HCT116 (cell line): Measurements from ENCODE around the gene SLC8A2. TPM values are rescaled to one million over a fixed set of nuclear protein-coding genes. Genes with fewer than 3 reads are reported as not detected.

ENCODE experiments used
- ATAC-seq: fragments of 200-7000 bp; cut with Tn5 transposase; 2 replicates; pipeline ENCODE4 v1.9.1; 2020; ENCODE audit warnings: mild to moderate bottlenecking, moderate library complexity
- BruUV-seq: library from RNA; stranded (reverse); fragments of 400-500 nt; replicated peaks from 2 replicates; lab custom pipeline; 2021; lab: Mats Ljungman, UMichigan
- CTCF ChIA-PET: fragments of 300-600 bp; sonication (Branson Sonifier 250); formaldehyde crosslinking; loops from one replicate; lab custom pipeline; 2021; ENCODE audit warnings: antibody characterized with exemption; lab: Charles Lee
- POLR2A ChIA-PET: fragments of 300-600, 350-600 bp; sonication (Branson Sonifier 250); formaldehyde crosslinking; loops from one replicate; lab custom pipeline; 2021; ENCODE audit warnings: antibody characterized with exemption; lab: Charles Lee
- RAD21 ChIA-PET, 2 experiments: fragments of 300-600 bp; sonication (Branson Sonifier 250); formaldehyde crosslinking; loops; one replicate each; lab custom pipeline; 2023; ENCODE audit warnings: low total read pairs in 2 of 2; ENCODE audit not compliant: uncharacterized antibody in 2 of 2, unreplicated experiment in 2 of 2, low non-redundant PET in 1 of 2; lab: Charles Lee
- DNase-seq: peaks from one replicate; pipeline ENCODE4 v3.0.0-alpha.2; 2010; ENCODE audit warnings: low read depth, low spot score
- H2AFZ ChIP-seq: fragments of 200-600 bp; shearing (Covaris generic), sonication (generic); 2 replicates; pipeline ENCODE4 v1.6.1; 2017; ENCODE audit warnings: low read depth, mixed run types, mixed read lengths, antibody characterized with exemption, low read length; ENCODE audit not compliant: poor library complexity, severe bottlenecking
- H3K27ac ChIP-seq: 2 replicates; pipeline ENCODE4 v1.5.1; 2012; ENCODE audit warnings: low read depth, low read length
- H3K27me3 ChIP-seq: fragments of 200-600 bp; sonication (generic); 2 replicates; pipeline ENCODE4 v1.6.1; 2016; ENCODE audit warnings: mixed run types, low read length, mixed read lengths; ENCODE audit not compliant: insufficient read depth
- H3K36me3 ChIP-seq, 2 experiments: fragments of 200-500 bp in 1 of 2; fragments of 200-600 bp in 1 of 2; sonication (Bioruptor generic) in 1 of 2; sonication (generic) in 1 of 2; 2 replicates each; pipeline versions ENCODE4 v1.5.1 to v1.6.1; 2014 to 2016; ENCODE audit warnings: low read length in 2 of 2, inconsistent platforms in 1 of 2, mixed read lengths in 1 of 2, mixed run types in 1 of 2; ENCODE audit not compliant: insufficient read depth in 2 of 2, control insufficient read depth in 1 of 2
- H3K4me1 ChIP-seq, 2 experiments: fragments of 200-600 bp in 1 of 2; sonication (generic) in 1 of 2; 2 replicates each; pipeline versions ENCODE4 v1.5.1 to v1.6.1; 2012 to 2017; ENCODE audit warnings: low read length in 2 of 2, inconsistent platforms in 1 of 2, mild to moderate bottlenecking in 1 of 2, mixed read lengths in 1 of 2, mixed run types in 1 of 2, moderate library complexity in 1 of 2; ENCODE audit not compliant: insufficient read depth in 2 of 2, control insufficient read depth in 1 of 2
- H3K4me2 ChIP-seq: fragments of 200-600 bp; sonication (generic); 2 replicates; pipeline ENCODE4 v1.6.1; 2017; ENCODE audit warnings: mixed run types, low read length, mixed read lengths
- H3K4me3 ChIP-seq, 2 experiments: fragments of 200-600 bp in 1 of 2; sonication (generic) in 1 of 2; replicated peaks in 1 of 2; 2 replicates each; pipeline ENCODE4 v1.5.1; 2011 to 2016; ENCODE audit warnings: low read length in 2 of 2, control low read depth in 1 of 2, low read depth in 1 of 2, mild to moderate bottlenecking in 1 of 2, mixed read lengths in 1 of 2, mixed run types in 1 of 2
- H3K79me2 ChIP-seq: fragments of 200-600 bp; sonication (generic); 2 replicates; pipeline ENCODE4 v1.6.1; 2017; ENCODE audit warnings: mild to moderate bottlenecking, mixed run types, low read length, moderate library complexity, mixed read lengths; ENCODE audit not compliant: insufficient read depth
- H3K9ac ChIP-seq: fragments of 200-600 bp; sonication (generic); 2 replicates; pipeline ENCODE4 v1.6.1; 2016; ENCODE audit warnings: low read length, mixed read lengths
- H3K9me2 ChIP-seq: fragments of 200-600 bp; sonication (generic), shearing (Covaris generic); 2 replicates; pipeline ENCODE4 v1.6.1; 2017; ENCODE audit warnings: mixed run types, mild to moderate bottlenecking, moderate library complexity; ENCODE audit not compliant: insufficient read depth
- H3K9me3 ChIP-seq, 2 experiments: fragments of 200-500 bp in 1 of 2; fragments of 200-600 bp in 1 of 2; sonication (Bioruptor generic) in 1 of 2; sonication (generic) in 1 of 2; 2 replicates each; pipeline ENCODE4 v1.6.1; 2014 to 2017; ENCODE audit warnings: low read length in 2 of 2, mixed read lengths in 2 of 2, inconsistent platforms in 1 of 2, low read depth in 1 of 2, mild to moderate bottlenecking in 1 of 2, mixed run types in 1 of 2, moderate library complexity in 1 of 2; ENCODE audit not compliant: control insufficient read depth in 1 of 2, insufficient read depth in 1 of 2
- H4K20me1 ChIP-seq: fragments of 200-600 bp; sonication (generic), shearing (Covaris generic); 2 replicates; pipeline ENCODE4 v1.6.1; 2017; ENCODE audit warnings: mixed run types, mild to moderate bottlenecking, moderate library complexity; ENCODE audit not compliant: insufficient read depth
- CBX3 ChIP-seq: IDR thresholded peaks from 2 replicates; pipeline ENCODE4 v1.6.1; 2012; ENCODE audit warnings: low read depth
- CEBPB ChIP-seq: IDR thresholded peaks from 2 replicates; pipeline ENCODE4 v1.6.1; 2012; ENCODE audit warnings: low read depth
- EGR1 ChIP-seq: IDR thresholded peaks from 2 replicates; pipeline ENCODE4 v1.6.1; 2012; ENCODE audit warnings: low read depth
- ELF1 ChIP-seq: IDR thresholded peaks from 2 replicates; pipeline ENCODE4 v1.6.1; 2012; ENCODE audit warnings: low read depth, borderline replicate concordance
- EZH2 ChIP-seq: fragments of 200-600 bp; sonication (generic); IDR thresholded peaks from 2 replicates; pipeline ENCODE4 v1.6.1; 2017; ENCODE audit warnings: antibody characterized with exemption, mixed run types
- POLR2A ChIP-seq: IDR thresholded peaks from 2 replicates; pipeline ENCODE4 v1.7.0; 2011; ENCODE audit warnings: borderline replicate concordance; ENCODE audit not compliant: insufficient read depth, insufficient read length; ENCODE audit errors: extremely low read depth
- POLR2AphosphoS5 ChIP-seq: IDR thresholded peaks from 2 replicates; pipeline ENCODE4 v1.6.1; 2011; ENCODE audit warnings: mild to moderate bottlenecking, low read depth, low read length, moderate library complexity
- RAD21 ChIP-seq: IDR thresholded peaks from 2 replicates; pipeline ENCODE4 v1.6.1; 2012; ENCODE audit warnings: low read depth, mild to moderate bottlenecking
- SIN3A ChIP-seq: IDR thresholded peaks from 2 replicates; pipeline ENCODE4 v1.6.1; 2012; ENCODE audit warnings: low read depth
- SP1 ChIP-seq: IDR thresholded peaks from 2 replicates; pipeline ENCODE4 v1.6.1; 2012; ENCODE audit warnings: low read depth
- YY1 ChIP-seq: IDR thresholded peaks from 2 replicates; pipeline ENCODE4 v1.6.1; 2011; ENCODE audit warnings: low read length, low read depth, moderate library complexity, mild to moderate bottlenecking; ENCODE audit not compliant: insufficient replicate concordance; ENCODE audit errors: extremely low read depth
- ZNF274 ChIP-seq: fragments of 200-500 bp; sonication (Bioruptor generic); IDR thresholded peaks from 2 replicates; pipeline ENCODE4 v1.6.1; 2014; ENCODE audit warnings: mild to moderate bottlenecking, low read depth, low read length, inconsistent platforms
- intact Hi-C: fragments of 100-400 bp; cut with micrococcal nuclease; formaldehyde crosslinking; loops from 2 replicates; pipeline ENCODE4 v1.10.0; 2022
- total RNA-seq: library from RNA; stranded (reverse); gene quantifications from one replicate; pipeline ENCODE4 v1.2.1, GENCODE V29; 2021; ENCODE audit not compliant: unreplicated experiment
- TF ChIP-seq, protein P1 (sequence below), 3 experiments: fragments of 200-600 bp in 1 of 3; sonication (generic) in 1 of 3; IDR thresholded peaks in 2 of 3; conservative IDR thresholded peaks in 1 of 3; 2 replicates each; pipeline ENCODE4 v1.5.1; 2012 to 2017; ENCODE audit warnings: low read depth in 2 of 3, low read length in 2 of 3, antibody characterized with exemption in 1 of 3, borderline replicate concordance in 1 of 3, control low read depth in 1 of 3, mild to moderate bottlenecking in 1 of 3, mixed read lengths in 1 of 3, mixed run types in 1 of 3, moderate library complexity in 1 of 3; ENCODE audit not compliant: insufficient read depth in 1 of 3
- TF ChIP-seq, protein P2 (sequence below): IDR thresholded peaks from 2 replicates; pipeline ENCODE4 v1.6.1; 2012; ENCODE audit warnings: low read depth

SLC8A2 gene
- total RNA-seq, 1 experiment from 2014 or later: 0.98 TPM

GRCh38 chr19:47443331-47443730, 28.4 kb downstream of the SLC8A2 start:
- Histone ChIP-seq H3K4me3 (no peak overlapping the region), H3K27me3 (peaks cover 15% of the 10 kb centered on the region; the same call in 1 of the 2 replicates), H4K20me1 (no peaks in the 10 kb centered on the region), H3K27ac (no peak overlapping the region), H3K79me2 (no peaks in the 10 kb centered on the region), H3K9me3 (no peaks in the 10 kb centered on the region), H3K36me3 (no peaks in the 10 kb centered on the region), H3K4me1 (peaks cover 17 to 27% of the 10 kb centered on the region in 2 experiments), H2AFZ (no peak overlapping the region), H3K9me2 (no peaks in the 10 kb centered on the region), H3K9ac (no peak overlapping the region), H3K4me2 (no peak overlapping the region)
- ATAC-seq: no peak
- intact Hi-C loops: loop anchor here (10.0 kb wide), 1 partner anchor 161 kb away; the partner anchor contains the start of gene BICRA
- POLR2A ChIA-PET: interaction anchor here (1.2 kb wide), 1 partner anchor 41 kb away, joined by 3 read pairs; the partner anchor contains the start of gene KPTN
- CTCF ChIA-PET: no interaction called here
- no peak for DNase-seq
- TF ChIP-seq EZH2 (no peak), ZNF274 (no peak), POLR2AphosphoS5 (no peak), POLR2A (no peak)
- RAD21 ChIA-PET: no interaction called here
- BruUV-seq: no TSS peak

GRCh38 chr19:47438793-47439220, 32.9 kb downstream of the SLC8A2 start:
- H3K9me3 ChIP-seq: no peaks in the 10 kb centered on the region
- peaks cover 2% of the 10 kb centered on the region; the same call in 1 of the 2 replicates for H3K27me3 ChIP-seq
- H3K27ac ChIP-seq: no peak overlapping the region
- H3K9me2 ChIP-seq: no peaks in the 10 kb centered on the region
- intact Hi-C loops: no loop called here
- H3K79me2 ChIP-seq: no peaks in the 10 kb centered on the region
- H3K9ac ChIP-seq: no peak overlapping the region
- no TSS peak for BruUV-seq
- ATAC-seq (peak; percentile 72), DNase-seq (no peak)
- H3K4me3 ChIP-seq: no peak overlapping the region
- CTCF ChIA-PET: interaction anchor here (0.6 to 3.2 kb wide), 13 partner anchors 8 to 274 kb away, joined by 3 to 19 read pairs (median 6); partner anchors contain the start of genes EHD2, KPTN and NAPA
- peak overlapping the region; percentile 44 for H2AFZ ChIP-seq
- RAD21 ChIA-PET: interaction anchor here (0.6 to 1.9 kb wide), 5 partner anchors 11 to 268 kb away, joined by 3 to 6 read pairs (median 4); partner anchors contain the start of gene KPTN (in 1 of the 2)
- 0 out of 2 replicates have a peak overlapping the region, but pooled peaks have one; percentile 3 for H3K4me2 ChIP-seq
- POLR2A ChIA-PET: interaction anchor here (1.4 kb wide), 1 partner anchor 8 kb away, joined by 6 read pairs; no protein-coding TSS in a partner anchor
- H4K20me1 ChIP-seq: no peaks in the 10 kb centered on the region
- H3K36me3 ChIP-seq: no peaks in the 10 kb centered on the region
- peaks cover 0 to 4% of the 10 kb centered on the region in 2 experiments; a peak in 1 of 4 replicates for H3K4me1 ChIP-seq
- TF ChIP-seq RAD21 (no peak), ELF1 (no peak; the same call in 1 of the 2 replicates), YY1 (peak; percentile 66), SP1 (peak; percentile 75), CEBPB (no peak), EGR1 (no peak), SIN3A (no peak), POLR2AphosphoS5 (no peak), CBX3 (no peak), POLR2A (no peak)
- TF ChIP-seq, protein P1, sequence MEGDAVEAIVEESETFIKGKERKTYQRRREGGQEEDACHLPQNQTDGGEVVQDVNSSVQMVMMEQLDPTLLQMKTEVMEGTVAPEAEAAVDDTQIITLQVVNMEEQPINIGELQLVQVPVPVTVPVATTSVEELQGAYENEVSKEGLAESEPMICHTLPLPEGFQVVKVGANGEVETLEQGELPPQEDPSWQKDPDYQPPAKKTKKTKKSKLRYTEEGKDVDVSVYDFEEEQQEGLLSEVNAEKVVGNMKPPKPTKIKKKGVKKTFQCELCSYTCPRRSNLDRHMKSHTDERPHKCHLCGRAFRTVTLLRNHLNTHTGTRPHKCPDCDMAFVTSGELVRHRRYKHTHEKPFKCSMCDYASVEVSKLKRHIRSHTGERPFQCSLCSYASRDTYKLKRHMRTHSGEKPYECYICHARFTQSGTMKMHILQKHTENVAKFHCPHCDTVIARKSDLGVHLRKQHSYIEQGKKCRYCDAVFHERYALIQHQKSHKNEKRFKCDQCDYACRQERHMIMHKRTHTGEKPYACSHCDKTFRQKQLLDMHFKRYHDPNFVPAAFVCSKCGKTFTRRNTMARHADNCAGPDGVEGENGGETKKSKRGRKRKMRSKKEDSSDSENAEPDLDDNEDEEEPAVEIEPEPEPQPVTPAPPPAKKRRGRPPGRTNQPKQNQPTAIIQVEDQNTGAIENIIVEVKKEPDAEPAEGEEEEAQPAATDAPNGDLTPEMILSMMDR (IDR thresholded peaks at IDR 0.05 in 2 of 3, conservative IDR thresholded peaks at IDR 0.05 in 1 of 3; ENCODE audit: borderline replicate concordance in 1 of 3, insufficient read depth in 1 of 3, low read depth in 2 of 3, low read length in 2 of 3): no peak
- TF ChIP-seq, protein P2, sequence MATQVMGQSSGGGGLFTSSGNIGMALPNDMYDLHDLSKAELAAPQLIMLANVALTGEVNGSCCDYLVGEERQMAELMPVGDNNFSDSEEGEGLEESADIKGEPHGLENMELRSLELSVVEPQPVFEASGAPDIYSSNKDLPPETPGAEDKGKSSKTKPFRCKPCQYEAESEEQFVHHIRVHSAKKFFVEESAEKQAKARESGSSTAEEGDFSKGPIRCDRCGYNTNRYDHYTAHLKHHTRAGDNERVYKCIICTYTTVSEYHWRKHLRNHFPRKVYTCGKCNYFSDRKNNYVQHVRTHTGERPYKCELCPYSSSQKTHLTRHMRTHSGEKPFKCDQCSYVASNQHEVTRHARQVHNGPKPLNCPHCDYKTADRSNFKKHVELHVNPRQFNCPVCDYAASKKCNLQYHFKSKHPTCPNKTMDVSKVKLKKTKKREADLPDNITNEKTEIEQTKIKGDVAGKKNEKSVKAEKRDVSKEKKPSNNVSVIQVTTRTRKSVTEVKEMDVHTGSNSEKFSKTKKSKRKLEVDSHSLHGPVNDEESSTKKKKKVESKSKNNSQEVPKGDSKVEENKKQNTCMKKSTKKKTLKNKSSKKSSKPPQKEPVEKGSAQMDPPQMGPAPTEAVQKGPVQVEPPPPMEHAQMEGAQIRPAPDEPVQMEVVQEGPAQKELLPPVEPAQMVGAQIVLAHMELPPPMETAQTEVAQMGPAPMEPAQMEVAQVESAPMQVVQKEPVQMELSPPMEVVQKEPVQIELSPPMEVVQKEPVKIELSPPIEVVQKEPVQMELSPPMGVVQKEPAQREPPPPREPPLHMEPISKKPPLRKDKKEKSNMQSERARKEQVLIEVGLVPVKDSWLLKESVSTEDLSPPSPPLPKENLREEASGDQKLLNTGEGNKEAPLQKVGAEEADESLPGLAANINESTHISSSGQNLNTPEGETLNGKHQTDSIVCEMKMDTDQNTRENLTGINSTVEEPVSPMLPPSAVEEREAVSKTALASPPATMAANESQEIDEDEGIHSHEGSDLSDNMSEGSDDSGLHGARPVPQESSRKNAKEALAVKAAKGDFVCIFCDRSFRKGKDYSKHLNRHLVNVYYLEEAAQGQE: no peak
